HCEC 1CT (cell line): ENCODE data around the gene PHF1.

Source experiments
- DNase-seq: peaks from one replicate; pipeline ENCODE4 v3.0.0-alpha.2; 2017

The PHF1 gene

GRCh38 chr6:33433001-33433543, 22.3 kb downstream of the PHF1 start:
- DNase-seq, result no peak

DNA sequence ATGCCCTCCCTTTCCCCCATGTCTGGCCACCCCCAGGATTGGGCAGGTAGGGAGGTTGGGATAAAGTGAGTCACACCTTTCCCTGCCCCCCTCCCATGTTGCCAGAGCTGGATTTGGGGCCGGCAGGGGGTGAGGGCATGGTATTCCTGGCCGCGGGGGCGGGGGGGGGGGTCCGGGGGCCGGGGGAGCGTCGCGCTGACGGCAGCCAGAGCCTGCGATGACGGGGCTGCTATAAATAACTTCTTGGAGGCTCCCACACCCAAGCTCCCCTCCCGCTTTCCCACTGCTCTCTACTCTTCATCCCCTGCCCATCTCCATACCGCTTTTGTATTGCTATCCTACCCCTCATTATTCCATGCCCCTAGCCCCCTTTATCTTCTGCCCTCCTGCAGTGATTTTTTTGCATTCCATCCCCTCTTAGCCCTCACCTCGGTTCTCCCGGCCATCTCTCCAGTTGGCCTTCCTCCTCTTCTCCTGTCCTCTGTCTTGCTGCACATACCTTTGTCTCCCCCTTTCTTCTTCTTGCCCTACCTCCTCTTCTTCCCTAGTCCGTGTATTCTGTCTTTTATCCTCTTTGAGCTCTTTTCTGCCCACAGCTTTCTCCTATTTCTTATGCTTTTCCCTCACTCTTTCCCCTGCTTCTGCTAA, 22.9 kb downstream of the PHF1 start:
- no peak for DNase-seq

DNA sequence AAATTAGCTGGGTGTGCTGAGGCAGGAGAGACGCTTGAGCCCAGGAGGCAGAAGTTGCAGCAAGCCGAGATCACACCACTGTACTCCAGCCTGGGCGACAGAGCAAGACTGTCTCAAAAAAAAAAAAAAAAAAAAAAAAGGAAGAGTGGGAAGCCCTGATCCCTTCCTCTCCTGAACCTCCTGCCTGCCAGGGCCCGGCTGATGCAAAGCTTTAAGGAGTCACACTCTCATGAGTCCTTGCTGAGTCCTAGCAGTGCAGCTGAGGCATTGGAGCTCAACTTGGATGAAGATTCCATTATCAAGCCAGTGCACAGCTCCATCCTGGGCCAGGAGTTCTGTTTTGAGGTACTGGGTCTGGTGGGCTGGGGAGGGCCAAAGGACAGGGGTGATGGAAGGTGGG, 24.1 kb downstream of the PHF1 start:
- DNase-seq, result no peak

GRCh38 chr6:33437666-33438065, 26.9 kb downstream of the PHF1 start:
- DNase-seq, result no peak

- DNase-seq, result no peak
Observed at GRCh38 chr6:33438978-33439594, 28.3 kb downstream of the PHF1 start.

DNA sequence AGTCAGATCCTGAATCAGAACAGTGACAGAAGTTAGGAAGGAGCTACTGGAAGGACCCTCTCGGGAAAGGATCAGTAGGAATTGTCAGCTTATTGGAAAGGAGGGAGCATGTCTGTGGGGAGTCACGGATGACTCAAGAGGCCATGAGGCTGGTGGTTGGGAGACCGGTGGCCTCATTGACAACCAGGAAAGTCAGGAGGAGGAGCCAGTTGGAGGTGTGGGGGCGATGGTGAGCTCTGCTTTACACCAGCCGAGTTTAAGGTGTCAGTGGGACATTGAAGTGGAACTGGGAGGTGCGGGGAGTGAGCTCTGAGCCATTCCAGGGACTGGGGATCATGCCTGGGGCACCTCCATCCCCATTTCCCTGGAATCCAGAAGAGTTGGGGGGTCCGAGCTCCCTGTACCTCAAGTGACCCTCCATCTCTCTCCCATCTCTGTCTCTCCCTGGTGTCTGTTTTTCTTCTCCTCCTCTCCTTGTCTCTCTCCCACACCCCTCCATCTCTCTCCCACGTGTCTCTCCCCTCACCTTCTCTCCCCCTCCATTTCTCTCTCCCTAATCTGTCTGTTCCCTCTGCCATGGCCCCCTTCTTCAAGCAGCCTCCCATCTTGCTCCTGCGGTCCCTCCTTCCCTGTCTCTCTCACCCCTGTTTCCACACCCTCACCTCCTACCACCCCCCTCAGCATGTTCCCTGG, 29.3 kb downstream of the PHF1 start:
- no peak for DNase-seq

GRCh38 chr6:33440649-33441309, 30.0 kb downstream of the PHF1 start:
- DNase-seq, result no peak

GRCh38 chr6:33441457-33441856, 30.6 kb downstream of the PHF1 start:
- no peak for DNase-seq

GRCh38 chr6:33442283-33442682, 31.5 kb downstream of the PHF1 start:
- DNase-seq, result no peak

- DNase-seq, result no peak
Observed at GRCh38 chr6:33443025-33443424, 32.2 kb downstream of the PHF1 start.

- no peak for DNase-seq
Observed at GRCh38 chr6:33443619-33444504, 33.0 kb downstream of the PHF1 start.

GRCh38 chr6:33445119-33445603, 34.3 kb downstream of the PHF1 start:
- no peak for DNase-seq

GRCh38 chr6:33446356-33446755, 35.5 kb downstream of the PHF1 start:
- DNase-seq, result no peak

- no peak for DNase-seq
Observed at GRCh38 chr6:33450434-33450833, 39.6 kb downstream of the PHF1 start.

GRCh38 chr6:33451606-33452005, 40.8 kb downstream of the PHF1 start:
- no peak for DNase-seq

DNA sequence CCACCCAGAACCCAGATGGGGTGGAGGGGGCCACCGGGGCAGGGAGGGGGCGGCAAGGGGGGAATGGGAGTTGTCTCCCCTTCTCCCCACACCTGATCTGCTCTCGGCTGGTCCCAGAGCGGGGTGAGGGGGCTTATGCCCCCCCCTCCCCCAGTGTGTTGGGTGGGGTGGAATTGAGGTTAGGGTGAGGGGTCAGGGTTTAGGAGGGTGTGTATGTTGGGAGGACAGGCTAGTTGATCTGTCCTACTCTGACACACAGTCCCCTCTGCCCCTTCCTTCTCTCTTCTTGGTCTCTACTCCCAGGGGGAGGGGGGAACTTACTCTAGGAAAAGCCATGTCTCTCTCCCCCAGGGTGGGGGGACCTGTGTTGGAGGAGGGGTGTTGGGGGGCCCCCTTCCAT, 41.7 kb downstream of the PHF1 start:
- DNase-seq, result no peak

DNA sequence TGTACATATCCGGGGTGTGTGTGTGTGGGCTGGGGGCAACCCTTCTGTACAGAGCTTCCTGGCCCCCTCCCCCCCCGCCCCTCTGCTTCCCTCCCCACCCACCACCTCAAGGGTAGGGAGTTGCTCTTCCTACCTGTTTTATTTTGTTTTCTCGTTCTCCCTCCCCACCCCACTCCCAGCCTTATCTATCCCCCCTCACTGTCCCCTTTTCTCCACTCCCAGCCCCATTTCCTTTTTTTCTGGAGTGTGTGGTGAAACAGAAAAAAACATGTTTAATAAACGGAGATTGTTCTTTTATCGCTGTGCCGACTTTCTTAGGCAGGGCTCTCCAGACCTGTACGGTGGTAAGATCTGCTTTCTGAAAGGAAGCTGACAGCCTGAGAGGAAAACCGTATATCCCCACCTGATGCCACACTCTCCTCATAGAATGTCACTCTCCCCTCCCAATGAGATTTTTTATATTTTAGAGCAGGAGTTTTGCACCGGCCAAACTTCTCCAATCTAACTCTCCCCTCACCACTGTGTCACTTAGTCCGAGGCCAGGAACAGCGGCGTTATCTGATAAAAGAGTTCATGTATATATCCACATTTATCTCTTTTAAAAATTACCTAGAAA, 42.7 kb downstream of the PHF1 start:
- DNase-seq, result no peak

- DNase-seq, result peak; percentile 95
Observed at GRCh38 chr6:33454009-33454946, 43.5 kb downstream of the PHF1 start, which contains the start of gene ZBTB9. Gene ZBTB9 (plus strand): TSS chr6:33454576. CDS start chr6:33455101, 525 bp downstream.

- no peak for DNase-seq
Observed at GRCh38 chr6:33455051-33455450, 44.2 kb downstream of the PHF1 start.

GRCh38 chr6:33456156-33456555, 45.3 kb downstream of the PHF1 start:
- no peak for DNase-seq

- no peak for DNase-seq
Observed at GRCh38 chr6:33458676-33459075, 47.9 kb downstream of the PHF1 start.
